Measurements from ENCODE around the gene TGFB1. TPM values are rescaled to one million over a fixed set of nuclear protein-coding genes. Genes with fewer than 3 reads are reported as not detected.

TGFB1 gene
- total RNA-seq, 1 donor from 2014 or later, result 24.3 TPM

DNA sequence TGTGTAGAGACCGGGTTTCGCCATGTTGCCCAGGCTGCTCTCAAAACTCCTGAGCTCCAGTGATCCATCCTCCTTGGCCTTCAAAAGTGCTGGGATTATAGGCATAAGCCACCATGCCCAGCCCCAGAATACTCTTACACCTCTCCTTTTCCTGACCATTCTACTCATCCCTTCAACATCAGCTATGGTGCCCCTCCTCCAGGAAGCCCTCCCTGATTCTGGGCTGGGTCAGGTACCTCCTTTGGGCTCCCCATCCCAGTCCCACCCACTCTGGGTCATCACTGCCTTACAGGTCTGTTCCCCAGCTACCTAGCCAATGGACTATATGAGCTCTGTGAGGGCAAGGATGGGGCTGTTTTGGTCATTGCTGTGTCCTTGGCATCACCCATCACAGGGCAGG, 9.6 kb downstream of the TGFB1 start:
- TF ChIP-seq, protein P1, sequence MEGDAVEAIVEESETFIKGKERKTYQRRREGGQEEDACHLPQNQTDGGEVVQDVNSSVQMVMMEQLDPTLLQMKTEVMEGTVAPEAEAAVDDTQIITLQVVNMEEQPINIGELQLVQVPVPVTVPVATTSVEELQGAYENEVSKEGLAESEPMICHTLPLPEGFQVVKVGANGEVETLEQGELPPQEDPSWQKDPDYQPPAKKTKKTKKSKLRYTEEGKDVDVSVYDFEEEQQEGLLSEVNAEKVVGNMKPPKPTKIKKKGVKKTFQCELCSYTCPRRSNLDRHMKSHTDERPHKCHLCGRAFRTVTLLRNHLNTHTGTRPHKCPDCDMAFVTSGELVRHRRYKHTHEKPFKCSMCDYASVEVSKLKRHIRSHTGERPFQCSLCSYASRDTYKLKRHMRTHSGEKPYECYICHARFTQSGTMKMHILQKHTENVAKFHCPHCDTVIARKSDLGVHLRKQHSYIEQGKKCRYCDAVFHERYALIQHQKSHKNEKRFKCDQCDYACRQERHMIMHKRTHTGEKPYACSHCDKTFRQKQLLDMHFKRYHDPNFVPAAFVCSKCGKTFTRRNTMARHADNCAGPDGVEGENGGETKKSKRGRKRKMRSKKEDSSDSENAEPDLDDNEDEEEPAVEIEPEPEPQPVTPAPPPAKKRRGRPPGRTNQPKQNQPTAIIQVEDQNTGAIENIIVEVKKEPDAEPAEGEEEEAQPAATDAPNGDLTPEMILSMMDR (conservative IDR thresholded peaks at IDR 0.05; ENCODE audit: low read depth, low read length), result no peak
- no peak for DNase-seq (ENCODE audit: low read depth)

DNA sequence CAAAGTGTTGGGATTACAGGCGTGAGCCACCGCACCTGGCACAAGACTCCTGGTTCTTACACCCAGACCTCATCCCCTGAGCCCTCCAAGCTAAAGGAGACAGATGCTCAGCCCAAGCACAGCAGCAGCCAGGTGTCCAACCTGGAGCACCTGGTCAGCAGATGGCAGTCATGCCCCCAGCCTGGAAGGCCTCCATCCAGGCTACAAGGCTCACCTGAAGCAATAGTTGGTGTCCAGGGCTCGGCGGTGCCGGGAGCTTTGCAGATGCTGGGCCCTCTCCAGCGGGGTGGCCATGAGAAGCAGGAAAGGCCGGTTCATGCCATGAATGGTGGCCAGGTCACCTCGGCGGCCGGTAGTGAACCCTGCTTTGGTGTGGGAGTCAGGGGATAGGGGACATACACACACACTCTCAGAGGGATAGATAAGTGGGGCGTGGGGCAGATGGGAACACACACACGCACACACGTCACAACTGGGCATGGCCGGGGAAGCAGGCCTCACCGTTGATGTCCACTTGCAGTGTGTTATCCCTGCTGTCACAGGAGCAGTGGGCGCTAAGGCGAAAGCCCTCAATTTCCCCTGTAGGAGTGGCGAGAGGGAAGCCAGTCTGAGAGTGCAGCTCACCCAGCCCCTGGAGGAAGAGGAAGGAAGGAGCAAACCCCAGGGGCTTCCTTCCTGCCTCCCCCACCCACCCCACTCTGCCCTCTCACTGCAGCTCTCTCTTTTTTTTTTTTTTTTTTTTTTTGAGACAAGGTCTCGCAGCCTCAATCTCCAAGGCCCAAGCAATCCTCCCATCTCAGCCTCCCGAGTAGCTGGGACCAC, 11.8 kb downstream of the TGFB1 start:
- no peak for DNase-seq (ENCODE audit: low read depth)
- no peak overlapping the region for H3K4me3 ChIP-seq (ENCODE audit: low read depth, low read length)
- TF ChIP-seq, protein P1 (conservative IDR thresholded peaks at IDR 0.05; ENCODE audit: low read depth, low read length), result no peak

More for the DNA sequence above, 9.6 kb downstream of the TGFB1 start:
- H3K4me3 ChIP-seq (ENCODE audit: low read depth, low read length), result no peak overlapping the region

DNA sequence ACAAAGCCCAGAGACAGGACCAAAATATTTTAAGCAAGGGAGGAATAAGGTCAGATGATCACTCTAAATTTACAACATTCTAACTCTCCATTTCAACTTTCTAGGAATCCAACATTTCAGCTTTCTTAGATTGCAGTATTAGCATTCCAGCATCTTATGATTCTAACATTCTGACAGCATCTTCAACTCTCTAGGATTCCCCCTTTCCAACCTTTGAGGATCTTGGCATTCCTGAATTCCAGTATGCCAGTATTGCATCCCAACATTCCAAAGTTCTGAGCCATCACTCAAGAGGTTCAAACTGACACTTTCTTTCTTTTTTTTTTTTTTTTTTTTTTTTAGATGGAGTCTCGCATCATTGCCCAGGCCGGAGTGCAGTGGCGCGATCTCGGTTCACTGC, 13.8 kb downstream of the TGFB1 start:
- no peak overlapping the region for H3K4me3 ChIP-seq (ENCODE audit: low read depth, low read length)
- peak; percentile 76 for DNase-seq (ENCODE audit: low read depth)
- TF ChIP-seq, protein P1 (conservative IDR thresholded peaks at IDR 0.05; ENCODE audit: low read depth, low read length), result no peak

DNA sequence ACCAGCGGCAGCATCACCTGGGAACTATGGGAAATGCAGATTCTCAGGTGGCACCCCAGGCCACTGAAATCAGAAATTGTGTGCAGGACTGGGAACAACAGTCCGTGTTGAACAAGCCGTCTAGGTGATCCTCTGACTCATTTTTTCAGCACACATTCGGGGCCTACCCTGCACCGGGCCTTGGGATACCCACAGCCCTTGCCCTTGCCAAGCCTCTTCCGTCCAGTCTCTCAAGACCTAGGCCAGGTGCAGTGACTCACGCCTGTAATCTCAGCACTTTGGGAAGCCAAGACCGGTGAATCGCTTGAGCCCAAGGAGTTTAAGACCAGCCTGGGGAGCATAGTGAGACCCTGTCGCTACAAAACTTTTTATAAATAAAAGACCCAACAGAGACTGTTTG, 18.3 kb downstream of the TGFB1 start:
- TF ChIP-seq, protein P1 (conservative IDR thresholded peaks at IDR 0.05; ENCODE audit: low read depth, low read length), result no peak
- no peak for DNase-seq (ENCODE audit: low read depth)
- H3K4me3 ChIP-seq (ENCODE audit: low read depth, low read length), result no peak overlapping the region

DNA sequence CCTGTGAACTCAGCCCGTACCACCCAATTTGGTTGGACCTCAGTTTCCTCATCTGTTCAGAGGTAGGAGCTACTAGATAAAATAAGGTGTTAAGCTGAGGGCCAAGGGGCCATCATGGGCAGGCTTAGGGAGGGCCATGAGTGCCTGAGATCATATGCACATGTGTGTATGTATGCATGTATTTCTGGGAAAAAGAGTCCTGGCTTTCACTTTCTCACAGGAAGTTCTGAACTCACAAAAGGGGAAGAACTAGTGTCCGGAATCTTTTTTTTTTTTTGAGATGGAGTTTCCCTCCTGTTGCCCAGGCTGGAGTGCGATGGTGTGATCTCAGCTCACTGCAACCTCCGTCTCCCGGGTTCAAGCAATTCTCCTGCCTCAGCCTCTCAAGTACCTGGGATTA, 18.9 kb downstream of the TGFB1 start:
- H3K4me3 ChIP-seq (ENCODE audit: low read depth, low read length), result no peak overlapping the region
- TF ChIP-seq, protein P1 (conservative IDR thresholded peaks at IDR 0.05; ENCODE audit: low read depth, low read length), result no peak
- DNase-seq (ENCODE audit: low read depth), result no peak

DNA sequence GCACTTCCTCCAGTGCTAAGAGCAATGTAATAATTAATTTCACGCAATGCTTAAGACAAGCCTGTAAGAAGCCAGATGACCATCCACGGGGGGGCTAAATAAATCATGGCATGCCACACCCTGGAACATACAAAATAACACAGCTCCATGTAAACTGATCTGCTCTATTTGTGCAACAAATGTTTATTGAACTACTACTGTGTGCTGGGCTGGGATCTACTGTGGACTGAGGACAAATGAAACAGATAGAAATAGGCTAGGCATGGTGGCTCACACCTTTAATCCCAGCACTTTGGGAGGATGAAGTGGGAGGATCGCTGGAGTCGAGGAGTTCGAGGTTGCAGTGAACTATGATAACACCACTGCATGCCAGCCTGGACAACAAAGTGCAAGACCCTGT, 21.3 kb downstream of the TGFB1 start:
- no peak overlapping the region for H3K4me3 ChIP-seq (ENCODE audit: low read depth, low read length)
- TF ChIP-seq, protein P1 (conservative IDR thresholded peaks at IDR 0.05; ENCODE audit: low read depth, low read length), result no peak
- no peak for DNase-seq (ENCODE audit: low read depth)

DNA sequence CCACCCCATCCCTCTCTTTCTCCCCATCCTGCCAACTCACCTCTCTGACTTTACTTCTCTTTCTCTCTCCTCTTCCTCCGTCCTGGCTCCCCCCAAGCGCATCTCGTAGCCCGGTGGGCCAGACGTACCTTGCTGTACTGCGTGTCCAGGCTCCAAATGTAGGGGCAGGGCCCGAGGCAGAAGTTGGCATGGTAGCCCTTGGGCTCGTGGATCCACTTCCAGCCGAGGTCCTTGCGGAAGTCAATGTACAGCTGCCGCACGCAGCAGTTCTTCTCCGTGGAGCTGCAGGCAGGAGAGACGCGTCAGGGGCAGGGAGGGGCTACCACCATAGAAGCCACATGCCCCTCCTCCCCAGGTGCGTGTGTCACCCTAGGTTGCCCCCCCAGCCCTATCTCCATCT, 21.7 kb downstream of the TGFB1 start:
- no peak overlapping the region for H3K4me3 ChIP-seq (ENCODE audit: low read depth, low read length)
- DNase-seq (ENCODE audit: low read depth), result no peak
- TF ChIP-seq, protein P1 (conservative IDR thresholded peaks at IDR 0.05; ENCODE audit: low read depth, low read length), result no peak
